Activated naive CD8-positive, alpha-beta T cell (primary cell): Measurements from ENCODE around the gene MARK3.
A peak's percentile ranks its signal among the peaks of the same experiment; 100 is the strongest.

ENCODE experiments used
- H3K27ac Mint-ChIP-seq: one replicate; pipeline ENCODE4 v1.8.0; 2021; ENCODE audit warnings: mixed read lengths
- H3K27me3 Mint-ChIP-seq: one replicate; pipeline ENCODE4 v1.8.0; 2021; ENCODE audit warnings: mixed read lengths
- H3K36me3 Mint-ChIP-seq: one replicate; pipeline ENCODE4 v1.8.0; 2021; ENCODE audit warnings: mixed read lengths
- H3K4me1 Mint-ChIP-seq: one replicate; pipeline ENCODE4 v1.8.0; 2021; ENCODE audit warnings: low read depth, mixed read lengths
- H3K4me3 Mint-ChIP-seq: one replicate; pipeline ENCODE4 v1.8.0; 2021; ENCODE audit warnings: mild to moderate bottlenecking, mixed read lengths
- H3K9me3 Mint-ChIP-seq: one replicate; pipeline ENCODE4 v1.8.0; 2021; ENCODE audit warnings: low read depth, mixed read lengths

MARK3 gene

GRCh38 chr14:103492156-103492925, 107.1 kb downstream of the MARK3 start:
- peaks cover 3% of the 10 kb centered on the region for H3K36me3 Mint-ChIP-seq

GRCh38 chr14:103495854-103496253, 110.6 kb downstream of the MARK3 start:
- H3K36me3 Mint-ChIP-seq: peaks cover 2% of the 10 kb centered on the region

More at GRCh38 chr14:103492156-103492925, 107.1 kb downstream of the MARK3 start:
- H3K27me3 Mint-ChIP-seq: no peaks in the 10 kb centered on the region
- no peak overlapping the region for H3K27ac Mint-ChIP-seq
- no peaks in the 10 kb centered on the region for H3K4me1 Mint-ChIP-seq
- H3K9me3 Mint-ChIP-seq: no peaks in the 10 kb centered on the region
- H3K4me3 Mint-ChIP-seq: no peak overlapping the region

DNA sequence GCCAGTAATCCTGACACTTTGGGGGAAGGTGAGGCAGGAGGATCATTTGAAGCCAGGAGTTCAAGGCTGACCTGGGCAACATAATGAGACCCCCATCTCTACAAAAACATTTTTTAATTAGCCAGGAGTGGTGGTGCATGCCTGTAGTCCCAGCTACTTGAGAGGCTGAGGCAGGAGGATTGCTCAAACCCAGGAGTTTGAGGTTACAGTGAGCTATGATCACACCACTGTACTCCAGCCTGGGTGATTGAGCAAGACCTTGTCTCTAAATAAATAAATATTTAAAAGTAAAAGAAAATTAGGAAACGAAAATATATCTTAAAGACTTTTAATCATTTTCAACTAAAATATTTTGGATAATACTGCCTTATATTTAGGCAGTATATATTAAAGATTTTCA, 111.6 kb downstream of the MARK3 start:
- no peak overlapping the region for H3K4me3 Mint-ChIP-seq
- peaks cover 5% of the 10 kb centered on the region for H3K36me3 Mint-ChIP-seq
- H3K27ac Mint-ChIP-seq: no peak overlapping the region
- peaks cover 9% of the 10 kb centered on the region for H3K4me1 Mint-ChIP-seq
- no peaks in the 10 kb centered on the region for H3K9me3 Mint-ChIP-seq
- H3K27me3 Mint-ChIP-seq: no peaks in the 10 kb centered on the region

More at GRCh38 chr14:103495854-103496253, 110.6 kb downstream of the MARK3 start:
- Mint-ChIP-seq H3K27ac (no peak overlapping the region), H3K4me3 (no peak overlapping the region), H3K9me3 (no peaks in the 10 kb centered on the region), H3K4me1 (peaks cover 9% of the 10 kb centered on the region), H3K27me3 (no peaks in the 10 kb centered on the region)

- Mint-ChIP-seq H3K36me3 (peaks cover 3% of the 10 kb centered on the region), H3K4me1 (peaks cover 11% of the 10 kb centered on the region), H3K9me3 (no peaks in the 10 kb centered on the region), H3K4me3 (no peak overlapping the region), H3K27me3 (no peaks in the 10 kb centered on the region), H3K27ac (peak overlapping the region; percentile 19)
These were observed 114.5 kb downstream of the MARK3 start for GRCh38 chr14:103499709-103500108.

- peaks cover 11% of the 10 kb centered on the region for H3K4me1 Mint-ChIP-seq
- H3K4me3 Mint-ChIP-seq: no peak overlapping the region
- H3K36me3 Mint-ChIP-seq: peaks cover 4% of the 10 kb centered on the region
- H3K9me3 Mint-ChIP-seq: no peaks in the 10 kb centered on the region
- no peaks in the 10 kb centered on the region for H3K27me3 Mint-ChIP-seq
- H3K27ac Mint-ChIP-seq: peak overlapping the region; percentile 19
These were observed 115.2 kb downstream of the MARK3 start for GRCh38 chr14:103500148-103500990.

DNA sequence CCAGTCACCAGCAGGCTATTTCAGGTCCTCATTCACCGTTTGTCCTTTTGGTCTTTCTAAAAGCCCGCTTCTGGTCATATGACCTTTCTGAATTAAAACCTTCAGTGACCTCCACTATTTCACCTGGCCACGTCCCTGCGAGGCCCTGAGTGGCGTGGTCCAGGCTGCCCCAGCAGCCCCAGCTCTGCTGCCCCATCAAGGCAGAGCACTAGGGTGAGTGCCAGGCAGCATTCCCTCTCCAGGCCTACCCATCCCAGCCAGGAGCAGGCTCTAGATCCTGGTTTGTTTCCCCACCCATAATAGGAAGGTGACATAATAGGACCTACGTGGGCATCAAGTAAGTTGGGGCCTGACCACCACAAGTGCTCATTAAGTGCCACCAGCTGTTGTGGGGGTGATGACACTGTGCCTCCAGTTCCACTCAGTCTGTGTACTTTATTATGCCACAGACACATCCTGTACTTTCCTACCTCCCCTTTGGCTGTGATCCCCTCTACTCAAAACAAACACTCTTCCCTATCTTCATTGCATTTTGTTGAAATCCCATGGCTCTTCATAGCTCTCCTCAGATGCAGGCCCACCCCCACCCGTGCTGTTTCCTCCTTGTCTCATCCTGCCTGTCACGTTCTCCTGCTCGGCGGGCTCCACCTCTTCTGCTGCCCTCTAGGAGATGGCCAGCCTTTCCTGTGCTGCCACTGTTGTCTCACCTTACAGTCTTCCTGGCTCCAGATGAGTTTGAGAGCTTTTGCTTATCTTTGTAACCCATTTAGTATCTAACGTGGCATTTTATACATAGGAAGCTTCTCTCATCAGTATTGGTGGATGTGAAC, 116.0 kb downstream of the MARK3 start:
- Mint-ChIP-seq H3K27ac (no peak overlapping the region), H3K4me1 (peaks cover 11% of the 10 kb centered on the region), H3K36me3 (peaks cover 5% of the 10 kb centered on the region), H3K4me3 (no peak overlapping the region), H3K27me3 (no peaks in the 10 kb centered on the region), H3K9me3 (no peaks in the 10 kb centered on the region)

DNA sequence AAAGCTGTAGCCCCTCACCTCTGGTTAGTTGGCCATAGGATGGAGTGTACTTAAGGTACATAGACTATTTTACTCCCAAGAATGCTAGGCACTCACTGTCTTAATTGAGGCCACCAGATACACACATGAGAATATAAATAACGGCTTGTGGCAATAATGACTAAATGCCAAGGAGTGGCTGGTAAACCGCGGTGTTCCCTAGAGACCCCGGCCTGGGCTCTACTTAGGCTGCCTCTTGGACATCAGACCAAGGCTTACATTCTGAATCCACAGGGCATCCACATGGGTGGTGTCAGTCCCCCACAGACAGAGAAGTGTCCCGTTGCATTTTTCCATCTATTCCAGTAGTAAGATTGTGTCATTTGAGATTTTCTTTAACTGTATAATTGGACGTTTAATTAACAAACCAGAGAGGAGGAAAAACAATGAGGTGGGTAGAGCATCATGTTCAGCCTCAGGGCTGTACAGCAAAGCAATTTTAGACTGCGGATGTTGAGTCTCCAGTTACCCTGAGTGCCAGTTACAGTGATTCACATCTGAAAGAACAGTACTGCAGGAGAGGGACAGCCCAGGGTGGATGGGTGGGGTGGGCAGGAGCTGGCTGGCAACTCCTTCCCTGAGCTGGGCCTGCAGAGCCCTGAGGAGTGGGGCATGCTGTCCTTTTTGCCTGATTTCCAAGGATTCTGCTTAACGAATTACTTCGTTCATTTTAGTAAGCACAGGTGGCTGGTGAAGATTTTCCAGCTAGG, 116.9 kb downstream of the MARK3 start:
- no peaks in the 10 kb centered on the region for H3K27me3 Mint-ChIP-seq
- no peak overlapping the region for H3K4me3 Mint-ChIP-seq
- H3K27ac Mint-ChIP-seq: peak overlapping the region; percentile 43
- H3K36me3 Mint-ChIP-seq: peaks cover 5% of the 10 kb centered on the region
- no peaks in the 10 kb centered on the region for H3K9me3 Mint-ChIP-seq
- H3K4me1 Mint-ChIP-seq: peaks cover 11% of the 10 kb centered on the region

GRCh38 chr14:103502877-103503276, 117.7 kb downstream of the MARK3 start:
- Mint-ChIP-seq H3K4me1 (peaks cover 11% of the 10 kb centered on the region), H3K4me3 (no peak overlapping the region), H3K27me3 (no peaks in the 10 kb centered on the region), H3K9me3 (no peaks in the 10 kb centered on the region), H3K36me3 (peaks cover 5% of the 10 kb centered on the region), H3K27ac (no peak overlapping the region)

DNA sequence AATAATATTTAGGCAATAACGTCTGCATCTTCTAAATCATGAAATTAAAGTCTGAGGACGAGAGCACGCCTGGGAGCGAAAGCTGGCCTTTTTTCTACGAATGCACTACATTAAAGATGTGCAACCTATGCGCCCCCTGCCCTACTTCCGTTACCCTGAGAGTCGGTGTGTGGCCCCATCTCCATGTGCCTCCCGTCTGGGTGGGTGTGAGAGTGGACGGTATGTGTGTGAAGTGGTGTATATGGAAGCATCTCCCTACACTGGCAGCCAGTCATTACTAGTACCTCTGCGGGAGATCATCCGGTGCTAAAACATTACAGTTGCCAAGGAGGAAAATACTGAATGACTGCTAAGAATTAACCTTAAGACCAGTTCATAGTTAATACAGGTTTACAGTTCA, 118.1 kb downstream of the MARK3 start:
- Mint-ChIP-seq H3K36me3 (peaks cover 5% of the 10 kb centered on the region), H3K27me3 (no peaks in the 10 kb centered on the region), H3K27ac (peak overlapping the region; percentile 58), H3K9me3 (no peaks in the 10 kb centered on the region), H3K4me3 (no peak overlapping the region), H3K4me1 (peaks cover 11% of the 10 kb centered on the region)

DNA sequence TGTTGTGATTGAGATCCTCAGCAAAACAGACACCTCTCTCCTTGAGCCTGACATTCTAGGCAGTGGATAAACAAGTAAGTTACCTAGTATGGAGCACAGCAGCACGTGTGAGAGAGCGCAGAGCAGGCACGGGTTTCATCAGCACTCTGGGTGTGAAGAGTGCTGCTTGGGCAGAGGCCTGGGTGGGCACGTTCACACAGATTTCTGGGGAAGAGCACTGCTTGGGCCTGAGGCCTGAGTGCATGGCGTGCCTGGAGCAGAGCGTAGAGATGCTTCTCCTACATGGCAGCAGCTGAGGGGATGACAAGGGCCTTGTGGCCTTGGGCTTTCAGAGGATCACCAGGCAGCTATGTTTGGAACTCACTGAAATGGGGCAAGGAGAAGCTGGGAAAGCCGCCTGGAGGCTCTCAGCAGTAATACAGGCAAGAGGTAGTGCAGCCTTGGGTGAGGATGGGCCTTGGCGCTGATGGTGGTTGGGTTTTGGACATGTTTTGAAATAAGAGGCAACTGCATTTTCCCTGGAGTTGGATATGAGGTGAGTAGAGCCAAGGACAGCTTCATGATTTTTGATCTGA, 119.9 kb downstream of the MARK3 start:
- no peak overlapping the region for H3K4me3 Mint-ChIP-seq

GRCh38 chr14:103507751-103508150, 122.5 kb downstream of the MARK3 start:
- no peaks in the 10 kb centered on the region for H3K27me3 Mint-ChIP-seq
- H3K36me3 Mint-ChIP-seq: peaks cover 2% of the 10 kb centered on the region
- no peak overlapping the region for H3K4me3 Mint-ChIP-seq
- H3K4me1 Mint-ChIP-seq: peaks cover 2% of the 10 kb centered on the region
- H3K9me3 Mint-ChIP-seq: no peaks in the 10 kb centered on the region
- no peak overlapping the region for H3K27ac Mint-ChIP-seq

More for the DNA sequence above, 119.9 kb downstream of the MARK3 start:
- H3K36me3 Mint-ChIP-seq: peaks cover 5% of the 10 kb centered on the region
- no peaks in the 10 kb centered on the region for H3K9me3 Mint-ChIP-seq
- peaks cover 5% of the 10 kb centered on the region for H3K4me1 Mint-ChIP-seq
- peak overlapping the region; percentile 50 for H3K27ac Mint-ChIP-seq
- H3K27me3 Mint-ChIP-seq: no peaks in the 10 kb centered on the region

- H3K36me3 Mint-ChIP-seq: peaks cover 2% of the 10 kb centered on the region
- H3K27me3 Mint-ChIP-seq: no peaks in the 10 kb centered on the region
- no peak overlapping the region for H3K4me3 Mint-ChIP-seq
- no peaks in the 10 kb centered on the region for H3K9me3 Mint-ChIP-seq
- H3K4me1 Mint-ChIP-seq: peaks cover 2% of the 10 kb centered on the region
- H3K27ac Mint-ChIP-seq: peak overlapping the region; percentile 30
These were observed 123.5 kb downstream of the MARK3 start for GRCh38 chr14:103508521-103509329.
